Central memory CD8-positive, alpha-beta T cell (primary cell): ENCODE measurements around the gene MAST3.

Experiments used
- ATAC-seq: fragments of 150-1000 bp; cut with Tn5 transposase; replicated peaks from 2 replicates; pipeline ENCODE4 v1.10.0; 2022; ENCODE audit warnings: mild to moderate bottlenecking, moderate FRiP score, moderate number of reproducible peaks; ENCODE audit not compliant: poor library complexity, severe bottlenecking; ENCODE audit errors: extremely low read depth
- DNase-seq, 2 donors: peaks; one replicate each; pipeline ENCODE4 v3.0.0; 2021; ENCODE audit warnings: low spot score in 2 of 2
- H3K27ac Mint-ChIP-seq: one replicate; pipeline ENCODE4 v1.8.0; 2022; ENCODE audit warnings: low read depth, mild to moderate bottlenecking, moderate library complexity, mixed read lengths
- H3K27me3 Mint-ChIP-seq: one replicate; pipeline ENCODE4 v1.8.0; 2022; ENCODE audit warnings: mixed read lengths
- H3K36me3 Mint-ChIP-seq: one replicate; pipeline ENCODE4 v1.8.0; 2022; ENCODE audit warnings: mild to moderate bottlenecking, moderate library complexity, mixed read lengths; ENCODE audit not compliant: insufficient read depth
- H3K4me1 Mint-ChIP-seq: one replicate; pipeline ENCODE4 v1.8.0; 2022; ENCODE audit warnings: mixed read lengths
- H3K4me3 Mint-ChIP-seq: one replicate; pipeline ENCODE4 v1.8.0; 2022; ENCODE audit warnings: mild to moderate bottlenecking, moderate library complexity, mixed read lengths
- H3K9me3 Mint-ChIP-seq: one replicate; pipeline ENCODE4 v1.8.0; 2022; ENCODE audit warnings: mixed read lengths

Gene MAST3

GRCh38 chr19:18173572-18174288, 76.2 kb downstream of the MAST3 start, which contains the start of gene IFI30:
TSS of gene IFI30 (plus strand) at chr19:18173813. CDS start at chr19:18173842, 29 bp downstream.
- Mint-ChIP-seq H3K27ac (peak within 1 kb of the TSS; percentile 78), H3K9me3 (no peaks in the 10 kb centered on the region), H3K4me3 (peak within 1 kb of the TSS; percentile 90), H3K36me3 (peaks cover 15% of the 10 kb centered on the region), H3K27me3 (no peaks in the 10 kb centered on the region), H3K4me1 (peaks cover 18% of the 10 kb centered on the region)
- peak; percentile 66 for ATAC-seq
- no peak for DNase-seq

- H3K4me1 Mint-ChIP-seq = peaks cover 18% of the 10 kb centered on the region
- no peaks in the 10 kb centered on the region for H3K27me3 Mint-ChIP-seq
- peaks cover 11% of the 10 kb centered on the region for H3K36me3 Mint-ChIP-seq
- peak overlapping the region; percentile 90 for H3K4me3 Mint-ChIP-seq
- no peaks in the 10 kb centered on the region for H3K9me3 Mint-ChIP-seq
- H3K27ac Mint-ChIP-seq = no peak overlapping the region
- DNase-seq = no peak
- no peak for ATAC-seq
Measured at GRCh38 chr19:18174983-18175382, 77.4 kb downstream of the MAST3 start.

DNA sequence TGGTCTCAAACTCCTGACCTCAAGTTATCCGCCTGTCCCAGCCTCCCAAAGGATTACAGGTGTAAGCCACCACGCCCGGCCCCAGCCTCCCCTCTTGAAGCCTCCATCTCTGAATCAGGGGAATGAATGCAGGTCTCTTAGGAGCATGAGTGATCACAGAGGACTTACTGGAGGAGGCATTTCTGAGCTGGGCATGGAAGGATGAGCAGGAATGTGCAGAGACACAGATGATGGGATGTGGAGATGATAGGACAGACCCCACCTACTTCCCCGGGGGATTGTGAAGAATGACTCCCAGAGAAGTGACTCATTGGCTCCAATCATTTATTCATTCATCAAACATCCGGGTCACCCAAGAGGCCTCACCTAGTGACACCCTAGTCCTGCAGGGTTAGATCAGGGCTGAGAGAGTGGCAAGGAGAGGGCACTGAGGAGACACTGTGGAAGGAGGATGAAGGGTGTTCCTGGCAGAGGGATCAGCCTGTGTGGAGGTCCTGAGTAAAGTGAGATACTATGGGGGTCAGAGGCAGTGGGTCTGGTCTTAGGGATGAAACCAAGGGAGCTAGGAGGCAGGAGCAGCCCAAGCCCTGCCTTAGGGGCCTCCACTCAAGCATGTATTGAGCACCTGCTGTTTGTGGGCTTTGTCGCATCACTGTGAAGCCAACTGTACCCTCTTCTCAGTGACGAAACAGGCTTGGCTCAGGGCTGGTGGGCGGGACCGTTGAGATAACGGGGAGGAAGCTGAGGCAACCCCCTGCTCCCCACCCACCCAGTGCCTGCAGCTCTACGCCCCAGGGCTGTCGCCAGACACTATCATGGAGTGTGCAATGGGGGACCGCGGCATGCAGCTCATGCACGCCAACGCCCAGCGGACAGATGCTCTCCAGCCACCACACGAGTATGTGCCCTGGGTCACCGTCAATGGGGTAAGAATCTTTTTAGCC, 79.1 kb downstream of the MAST3 start:
- no peak for DNase-seq
- Mint-ChIP-seq H3K4me3 (no peak overlapping the region), H3K36me3 (peaks cover 8% of the 10 kb centered on the region), H3K27ac (no peak overlapping the region), H3K4me1 (peaks cover 18% of the 10 kb centered on the region), H3K9me3 (no peaks in the 10 kb centered on the region), H3K27me3 (no peaks in the 10 kb centered on the region)
- no peak for ATAC-seq

GRCh38 chr19:18179957-18180356, 82.4 kb downstream of the MAST3 start:
- no peaks in the 10 kb centered on the region for H3K9me3 Mint-ChIP-seq
- no peak overlapping the region for H3K4me3 Mint-ChIP-seq
- H3K4me1 Mint-ChIP-seq = no peaks in the 10 kb centered on the region
- no peak for DNase-seq
- peaks cover 6% of the 10 kb centered on the region for H3K36me3 Mint-ChIP-seq
- no peak for ATAC-seq
- no peak overlapping the region for H3K27ac Mint-ChIP-seq
- H3K27me3 Mint-ChIP-seq = no peaks in the 10 kb centered on the region

GRCh38 chr19:18183529-18183928, 86.0 kb downstream of the MAST3 start:
- ATAC-seq (no peak), DNase-seq (no peak)
- Mint-ChIP-seq H3K9me3 (no peaks in the 10 kb centered on the region), H3K4me3 (no peak overlapping the region), H3K36me3 (no peaks in the 10 kb centered on the region), H3K4me1 (no peaks in the 10 kb centered on the region), H3K27ac (no peak overlapping the region), H3K27me3 (peaks cover 9% of the 10 kb centered on the region)

- Mint-ChIP-seq H3K27me3 (peaks cover 9% of the 10 kb centered on the region), H3K4me1 (no peaks in the 10 kb centered on the region), H3K4me3 (no peak overlapping the region), H3K27ac (no peak overlapping the region), H3K9me3 (no peaks in the 10 kb centered on the region), H3K36me3 (no peaks in the 10 kb centered on the region)
- ATAC-seq = no peak
- DNase-seq = no peak
Measured at GRCh38 chr19:18185538-18185937, 88.0 kb downstream of the MAST3 start.

DNA sequence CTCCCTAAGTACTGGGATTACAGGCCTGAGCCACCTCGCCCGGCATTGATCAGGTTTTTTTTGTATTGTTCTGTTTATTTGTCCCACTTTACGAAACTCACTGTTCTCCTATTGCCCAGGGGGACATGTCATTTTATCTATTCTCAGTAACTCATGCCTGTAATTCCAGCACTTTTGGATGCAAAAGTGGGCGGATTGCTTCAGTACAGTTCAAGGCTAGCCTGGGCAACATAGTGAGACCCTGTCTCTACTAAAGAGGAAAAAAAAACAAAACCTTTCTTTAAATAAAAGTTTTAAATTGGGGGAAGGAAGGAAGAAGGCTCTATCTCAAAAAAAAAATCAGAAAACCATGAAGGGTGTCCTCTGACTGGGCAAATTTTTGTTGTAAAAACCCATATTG, 92.7 kb downstream of the MAST3 start:
- peaks cover 13% of the 10 kb centered on the region for H3K36me3 Mint-ChIP-seq
- no peak overlapping the region for H3K27ac Mint-ChIP-seq
- H3K9me3 Mint-ChIP-seq = no peaks in the 10 kb centered on the region
- DNase-seq = no peak
- peaks cover 22% of the 10 kb centered on the region for H3K4me1 Mint-ChIP-seq
- no peak overlapping the region for H3K4me3 Mint-ChIP-seq
- ATAC-seq = no peak
- H3K27me3 Mint-ChIP-seq = peaks cover 7% of the 10 kb centered on the region

- no peak for ATAC-seq
- Mint-ChIP-seq H3K9me3 (no peaks in the 10 kb centered on the region), H3K27me3 (no peaks in the 10 kb centered on the region), H3K27ac (peak overlapping the region; percentile 91), H3K36me3 (peaks cover 17% of the 10 kb centered on the region), H3K4me3 (peak overlapping the region; percentile 80), H3K4me1 (peaks cover 22% of the 10 kb centered on the region)
- no peak for DNase-seq
Measured at GRCh38 chr19:18191640-18192062, 94.1 kb downstream of the MAST3 start.

- H3K27me3 Mint-ChIP-seq = no peaks in the 10 kb centered on the region
- H3K9me3 Mint-ChIP-seq = no peaks in the 10 kb centered on the region
- peaks cover 17% of the 10 kb centered on the region for H3K36me3 Mint-ChIP-seq
- ATAC-seq (peak; percentile 87), DNase-seq (peak; percentile 90 to 98)
- H3K4me1 Mint-ChIP-seq = peaks cover 22% of the 10 kb centered on the region
- H3K27ac Mint-ChIP-seq = peak within 1 kb of the TSS; percentile 91
- H3K4me3 Mint-ChIP-seq = peak within 1 kb of the TSS; percentile 80
Measured at GRCh38 chr19:18192673-18193387, 95.3 kb downstream of the MAST3 start, which contains the start of gene MPV17L2. TSS of gene MPV17L2 (plus strand) at chr19:18193218. CDS start at chr19:18193282, 64 bp downstream.

DNA sequence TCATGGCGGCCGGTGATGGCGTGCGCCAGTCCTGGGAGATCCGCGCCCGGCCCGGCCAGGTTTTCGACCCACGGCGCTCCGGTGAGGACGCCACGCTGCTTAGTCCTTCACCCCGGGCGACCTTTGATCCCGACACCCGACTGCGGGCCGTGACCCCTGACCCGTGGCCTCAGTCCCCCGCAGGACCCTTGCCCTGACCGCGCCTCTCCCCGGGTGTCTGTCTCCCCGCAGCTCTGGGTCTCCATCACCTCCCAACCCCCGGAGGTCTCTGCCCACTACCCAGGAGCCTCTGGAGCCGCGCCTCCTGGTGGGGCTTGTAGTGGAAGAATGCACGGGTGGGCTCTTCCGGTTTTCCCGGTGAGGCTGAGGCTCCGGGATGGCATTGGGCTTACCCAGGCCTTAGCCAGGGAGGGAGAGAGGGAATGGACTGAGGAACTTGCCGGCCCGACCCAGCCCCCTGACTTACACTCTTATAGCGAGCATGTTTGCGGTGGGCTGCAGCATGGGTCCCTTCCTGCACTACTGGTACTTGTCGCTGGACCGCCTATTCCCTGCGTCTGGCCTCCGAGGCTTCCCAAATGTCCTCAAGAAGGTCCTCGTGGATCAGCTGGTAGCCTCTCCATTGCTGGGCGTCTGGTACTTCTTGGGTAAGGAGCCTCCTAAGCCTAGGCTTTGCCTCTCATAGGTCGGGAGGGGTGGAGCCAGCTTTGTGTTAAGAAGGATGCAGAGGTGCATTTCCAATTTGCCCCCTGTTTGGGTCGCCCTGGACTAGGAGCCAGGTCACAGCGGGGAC, 96.0 kb downstream of the MAST3 start:
- Mint-ChIP-seq H3K27me3 (no peaks in the 10 kb centered on the region), H3K27ac (peak overlapping the region; percentile 91), H3K4me3 (peak overlapping the region; percentile 80), H3K9me3 (no peaks in the 10 kb centered on the region), H3K4me1 (peaks cover 22% of the 10 kb centered on the region), H3K36me3 (peaks cover 17% of the 10 kb centered on the region)
- no peak for DNase-seq
- no peak for ATAC-seq

- H3K9me3 Mint-ChIP-seq = no peaks in the 10 kb centered on the region
- peak overlapping the region; percentile 80 for H3K4me3 Mint-ChIP-seq
- peaks cover 18% of the 10 kb centered on the region for H3K36me3 Mint-ChIP-seq
- no peaks in the 10 kb centered on the region for H3K27me3 Mint-ChIP-seq
- ATAC-seq (no peak), DNase-seq (no peak)
- peaks cover 22% of the 10 kb centered on the region for H3K4me1 Mint-ChIP-seq
- H3K27ac Mint-ChIP-seq = no peak overlapping the region
Measured at GRCh38 chr19:18194181-18194530, 96.6 kb downstream of the MAST3 start.
